WERI-Rb-1 (cell line): ENCODE data around the gene CDHR1.
"Not testable (repeated sequence)": the region's sequence is repeated elsewhere in the genome, so short reads cannot be mapped to it uniquely, and the experiment has no call there.

Source experiments
- DNase-seq: peaks from one replicate; pipeline ENCODE4 v3.0.0-alpha.2; 2020
- H3K27ac ChIP-seq: fragments of 250-450 bp; sonication (Bioruptor Pico); 2 replicates; pipeline ENCODE4 v1.5.1; 2020; ENCODE audit warnings: mild to moderate bottlenecking, moderate library complexity
- H3K27me3 ChIP-seq: fragments of 250-450 bp; sonication (Bioruptor Pico); 2 replicates; pipeline ENCODE4 v1.5.1; 2021; ENCODE audit warnings: mild to moderate bottlenecking, low read depth, moderate library complexity; ENCODE audit not compliant: insufficient read depth, severe bottlenecking
- H3K36me3 ChIP-seq: fragments of 250-450 bp; sonication (Bioruptor Pico); 2 replicates; pipeline ENCODE4 v1.5.1; 2020; ENCODE audit warnings: mild to moderate bottlenecking, moderate library complexity
- H3K4me3 ChIP-seq: 2 replicates; pipeline ENCODE4 v1.5.1; 2011; ENCODE audit warnings: low read depth, mild to moderate bottlenecking, control low read depth, low read length
- H3K9me3 ChIP-seq: fragments of 250-450 bp; sonication (Bioruptor Pico); 2 replicates; pipeline ENCODE4 v1.5.1; 2021; ENCODE audit warnings: mild to moderate bottlenecking, moderate library complexity; ENCODE audit not compliant: severe bottlenecking
- TF ChIP-seq, protein P1 (sequence below): IDR thresholded peaks from 2 replicates; pipeline ENCODE4 v1.5.1; 2011; ENCODE audit warnings: low read depth, mild to moderate bottlenecking, control low read depth, inconsistent platforms, low read length

Gene CDHR1

GRCh38 chr10:84177541-84178141 is 16.7 kb upstream of the CDHR1 start:
- Histone ChIP-seq H3K4me3 (no peak overlapping the region), H3K9me3 (peaks cover 12% of the 10 kb centered on the region), H3K36me3 (no peaks in the 10 kb centered on the region), H3K27ac (no peak overlapping the region), H3K27me3 (no peaks in the 10 kb centered on the region)
- TF ChIP-seq, protein P1, sequence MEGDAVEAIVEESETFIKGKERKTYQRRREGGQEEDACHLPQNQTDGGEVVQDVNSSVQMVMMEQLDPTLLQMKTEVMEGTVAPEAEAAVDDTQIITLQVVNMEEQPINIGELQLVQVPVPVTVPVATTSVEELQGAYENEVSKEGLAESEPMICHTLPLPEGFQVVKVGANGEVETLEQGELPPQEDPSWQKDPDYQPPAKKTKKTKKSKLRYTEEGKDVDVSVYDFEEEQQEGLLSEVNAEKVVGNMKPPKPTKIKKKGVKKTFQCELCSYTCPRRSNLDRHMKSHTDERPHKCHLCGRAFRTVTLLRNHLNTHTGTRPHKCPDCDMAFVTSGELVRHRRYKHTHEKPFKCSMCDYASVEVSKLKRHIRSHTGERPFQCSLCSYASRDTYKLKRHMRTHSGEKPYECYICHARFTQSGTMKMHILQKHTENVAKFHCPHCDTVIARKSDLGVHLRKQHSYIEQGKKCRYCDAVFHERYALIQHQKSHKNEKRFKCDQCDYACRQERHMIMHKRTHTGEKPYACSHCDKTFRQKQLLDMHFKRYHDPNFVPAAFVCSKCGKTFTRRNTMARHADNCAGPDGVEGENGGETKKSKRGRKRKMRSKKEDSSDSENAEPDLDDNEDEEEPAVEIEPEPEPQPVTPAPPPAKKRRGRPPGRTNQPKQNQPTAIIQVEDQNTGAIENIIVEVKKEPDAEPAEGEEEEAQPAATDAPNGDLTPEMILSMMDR, result no peak
- DNase-seq, result no peak

DNA sequence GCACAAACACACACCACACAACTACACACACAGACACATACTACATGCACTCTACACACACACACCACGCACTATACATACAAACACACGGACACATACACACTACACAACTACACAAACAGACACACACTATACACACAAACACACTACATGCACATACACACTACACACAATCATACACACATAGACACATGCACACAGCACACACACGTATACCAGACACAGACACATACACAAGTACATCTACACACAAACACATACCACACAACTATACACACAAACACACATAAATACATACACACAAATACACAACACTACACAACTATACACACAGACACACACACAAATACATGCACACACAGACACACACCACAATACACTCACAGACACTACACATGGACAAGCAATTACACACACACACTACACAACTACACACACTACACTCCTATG is 16.2 kb upstream of the CDHR1 start:
- Histone ChIP-seq H3K4me3 (no peak overlapping the region), H3K36me3 (no peaks in the 10 kb centered on the region), H3K27ac (no peak overlapping the region; the same call in 1 of the 2 replicates), H3K27me3 (no peaks in the 10 kb centered on the region), H3K9me3 (peaks cover 12% of the 10 kb centered on the region)
- DNase-seq, result no peak
- TF ChIP-seq, protein P1, result no peak

DNA sequence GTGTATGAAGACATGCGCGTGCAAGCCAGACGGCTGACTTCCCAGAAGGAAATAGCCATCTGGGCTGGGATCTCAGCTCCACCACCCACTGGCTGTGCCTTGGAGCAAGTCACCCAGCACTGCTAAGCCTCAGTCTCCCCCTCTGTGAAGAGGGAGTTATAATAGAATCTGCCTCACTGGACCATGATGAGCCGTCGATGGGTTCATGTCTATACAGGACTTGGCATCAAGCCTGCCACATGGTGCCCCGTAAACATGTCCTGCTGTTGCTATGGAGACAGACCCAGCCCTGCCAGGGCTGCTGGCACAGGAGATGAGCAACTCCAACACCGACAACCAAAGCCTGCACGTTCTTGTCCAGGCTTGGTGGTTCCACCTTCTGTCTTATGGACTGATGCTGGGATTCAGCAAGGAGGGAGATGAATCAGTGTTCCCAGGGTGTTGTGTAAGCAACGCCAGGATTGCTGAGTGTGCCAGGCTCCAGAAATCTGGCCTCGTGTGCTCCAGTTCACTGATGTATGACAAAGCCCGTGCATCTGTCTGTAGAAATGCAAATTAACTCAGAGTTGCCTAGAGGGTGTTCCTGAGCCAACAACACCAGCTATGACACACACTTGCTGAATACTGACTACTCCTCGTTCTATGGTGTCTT is 15.2 kb upstream of the CDHR1 start:
- H3K27ac ChIP-seq, result peak overlapping the region; percentile 43
- H3K36me3 ChIP-seq, result no peaks in the 10 kb centered on the region
- no peaks in the 10 kb centered on the region for H3K27me3 ChIP-seq
- no peak overlapping the region for H3K4me3 ChIP-seq
- DNase-seq, result no peak
- TF ChIP-seq, protein P1, result no peak
- peaks cover 12% of the 10 kb centered on the region for H3K9me3 ChIP-seq

DNA sequence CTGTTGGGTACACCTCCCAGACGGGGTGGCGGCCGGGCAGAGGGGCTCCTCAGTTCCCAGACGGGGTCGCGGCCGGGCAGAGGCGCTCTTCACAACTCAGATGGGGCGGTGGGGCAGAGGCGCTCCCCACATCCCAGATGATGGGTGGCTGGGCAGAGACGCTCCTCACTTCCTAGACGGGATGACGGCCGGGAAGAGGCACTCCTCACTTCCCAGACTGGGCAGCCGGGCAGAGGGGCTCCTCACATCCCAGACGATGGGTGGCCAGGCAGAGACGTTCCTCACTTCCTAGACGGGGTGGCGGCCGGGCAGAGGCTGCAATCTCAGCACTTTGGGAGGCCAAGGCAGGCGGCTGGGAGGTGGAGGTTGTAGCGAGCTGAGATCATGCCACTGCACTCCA is 14.0 kb upstream of the CDHR1 start:
- not testable (repeated sequence) for H3K27me3 ChIP-seq, H3K4me3 ChIP-seq, DNase-seq, H3K36me3 ChIP-seq, H3K27ac ChIP-seq
- peaks cover 12% of the 10 kb centered on the region for H3K9me3 ChIP-seq

DNA sequence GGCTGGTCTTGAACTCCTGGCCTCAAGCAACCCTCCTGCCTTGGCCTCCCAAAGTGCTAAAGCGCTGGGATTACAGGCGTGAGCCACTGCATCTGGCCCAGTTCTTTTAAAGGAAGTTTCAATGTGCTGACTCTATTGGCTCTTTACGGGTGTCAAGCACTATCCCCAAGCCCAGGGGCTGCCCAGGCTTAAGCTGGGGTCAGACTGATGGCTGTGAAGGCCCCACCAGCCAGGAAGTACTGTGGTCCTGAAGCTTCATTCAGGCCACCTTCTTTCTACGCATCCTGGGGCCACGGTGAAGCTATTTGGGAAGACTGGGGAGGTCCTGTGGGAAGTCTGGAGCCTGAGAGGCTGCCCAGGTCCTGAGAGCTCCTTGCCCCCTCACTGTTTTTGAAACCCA is 12.7 kb upstream of the CDHR1 start:
- H3K36me3 ChIP-seq, result no peaks in the 10 kb centered on the region
- no peak overlapping the region for H3K27ac ChIP-seq
- TF ChIP-seq, protein P1, result no peak
- H3K9me3 ChIP-seq, result peaks cover 12% of the 10 kb centered on the region
- no peak overlapping the region for H3K4me3 ChIP-seq
- no peaks in the 10 kb centered on the region for H3K27me3 ChIP-seq
- no peak for DNase-seq

GRCh38 chr10:84184517-84184916 is 9.8 kb upstream of the CDHR1 start:
- TF ChIP-seq, protein P1, result no peak
- DNase-seq, result peak; percentile 40

More at GRCh38 chr10:84184517-84184916, 9.8 kb upstream of the CDHR1 start:
- H3K9me3 ChIP-seq, result peaks cover 12% of the 10 kb centered on the region
- no peaks in the 10 kb centered on the region for H3K36me3 ChIP-seq
- no peaks in the 10 kb centered on the region for H3K27me3 ChIP-seq
- H3K4me3 ChIP-seq, result no peak overlapping the region
- peak overlapping the region; percentile 88 for H3K27ac ChIP-seq
